H1 (cell line): ENCODE data around the gene SNAPIN.

Experiments used
- FOSL1 ChIP-seq: IDR thresholded peaks from 2 replicates; pipeline ENCODE4 v1.6.1; 2011; ENCODE audit warnings: mild to moderate bottlenecking, low read depth, low read length, moderate library complexity; ENCODE audit not compliant: insufficient read depth
- JUN ChIP-seq: IDR thresholded peaks from 2 replicates; pipeline ENCODE4 v1.6.1; 2011; ENCODE audit warnings: low read depth, mild to moderate bottlenecking, improper control_type of control experiment, low read length
- KDM1A ChIP-seq: fragments of 200-600, 300-600 bp; sonication (generic); IDR thresholded peaks from 2 replicates; pipeline ENCODE4 v1.7.1; 2016; ENCODE audit warnings: mild to moderate bottlenecking, low read length, borderline replicate concordance
- NRF1 ChIP-seq: IDR thresholded peaks from 2 replicates; pipeline ENCODE4 v1.6.1; 2011; ENCODE audit warnings: mild to moderate bottlenecking, low read depth, low read length, improper control_type of control experiment
- POLR2A ChIP-seq, 2 experiments: IDR thresholded peaks; 1 replicate in 1 of 2; 2 replicates in 1 of 2; pipeline ENCODE4 v1.6.1; 2011; ENCODE audit warnings: low read depth in 2 of 2, low read length in 2 of 2, mild to moderate bottlenecking in 2 of 2; ENCODE audit errors: control extremely low read depth in 1 of 2
- POLR2AphosphoS5 ChIP-seq: IDR thresholded peaks from 2 replicates; pipeline ENCODE4 v1.6.1; 2011; ENCODE audit warnings: low read depth, low read length
- RFX5 ChIP-seq: IDR thresholded peaks from 2 replicates; pipeline ENCODE4 v1.6.1; 2011; ENCODE audit warnings: low read depth, low read length, improper control_type of control experiment, borderline replicate concordance
- SIN3A ChIP-seq, 2 experiments: IDR thresholded peaks in 1 of 2; conservative IDR thresholded peaks in 1 of 2; 2 replicates each; pipeline ENCODE4 v1.6.1; 2011 to 2012; ENCODE audit warnings: low read length in 2 of 2, improper control_type of control experiment in 1 of 2, low read depth in 1 of 2, mild to moderate bottlenecking in 1 of 2
- TAF1 ChIP-seq: IDR thresholded peaks from 2 replicates; pipeline ENCODE4 v1.6.1; 2011; ENCODE audit warnings: mild to moderate bottlenecking, low read depth, low read length
- TCF12 ChIP-seq: IDR thresholded peaks from 2 replicates; pipeline ENCODE4 v1.6.1; 2011; ENCODE audit warnings: low read depth, mild to moderate bottlenecking, low read length
- TEAD4 ChIP-seq: IDR thresholded peaks from 2 replicates; pipeline ENCODE4 v1.6.1; 2012; ENCODE audit warnings: low read depth, low read length, inconsistent platforms, mixed read lengths
- TF ChIP-seq, protein P1 (sequence below), 3 experiments: IDR thresholded peaks; 1 replicate in 2 of 3; 2 replicates in 1 of 3; pipeline versions ENCODE4 v1.5.1 to v1.6.1; 2011; ENCODE audit warnings: low read length in 3 of 3, mild to moderate bottlenecking in 3 of 3, inconsistent platforms in 2 of 3, low read depth in 1 of 3, moderate library complexity in 1 of 3; ENCODE audit not compliant: insufficient read depth in 1 of 3; ENCODE audit errors: control extremely low read depth in 1 of 3
- TF ChIP-seq, protein P2 (sequence below): IDR thresholded peaks from 2 replicates; pipeline ENCODE4 v1.6.1; 2012; ENCODE audit warnings: low read length, inconsistent platforms

- TF ChIP-seq, protein P1, sequence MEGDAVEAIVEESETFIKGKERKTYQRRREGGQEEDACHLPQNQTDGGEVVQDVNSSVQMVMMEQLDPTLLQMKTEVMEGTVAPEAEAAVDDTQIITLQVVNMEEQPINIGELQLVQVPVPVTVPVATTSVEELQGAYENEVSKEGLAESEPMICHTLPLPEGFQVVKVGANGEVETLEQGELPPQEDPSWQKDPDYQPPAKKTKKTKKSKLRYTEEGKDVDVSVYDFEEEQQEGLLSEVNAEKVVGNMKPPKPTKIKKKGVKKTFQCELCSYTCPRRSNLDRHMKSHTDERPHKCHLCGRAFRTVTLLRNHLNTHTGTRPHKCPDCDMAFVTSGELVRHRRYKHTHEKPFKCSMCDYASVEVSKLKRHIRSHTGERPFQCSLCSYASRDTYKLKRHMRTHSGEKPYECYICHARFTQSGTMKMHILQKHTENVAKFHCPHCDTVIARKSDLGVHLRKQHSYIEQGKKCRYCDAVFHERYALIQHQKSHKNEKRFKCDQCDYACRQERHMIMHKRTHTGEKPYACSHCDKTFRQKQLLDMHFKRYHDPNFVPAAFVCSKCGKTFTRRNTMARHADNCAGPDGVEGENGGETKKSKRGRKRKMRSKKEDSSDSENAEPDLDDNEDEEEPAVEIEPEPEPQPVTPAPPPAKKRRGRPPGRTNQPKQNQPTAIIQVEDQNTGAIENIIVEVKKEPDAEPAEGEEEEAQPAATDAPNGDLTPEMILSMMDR (IDR thresholded peaks at IDR 0.05; ENCODE audit: control extremely low read depth in 1 of 3, insufficient read depth in 1 of 3, low read depth in 1 of 3, low read length in 3 of 3) = no peak
- TF ChIP-seq SIN3A (conservative IDR thresholded peaks at IDR 0.05 in 1 of 2, IDR thresholded peaks at IDR 0.05 in 1 of 2; ENCODE audit: low read depth in 1 of 2, low read length in 2 of 2) = no peak
- TF ChIP-seq TEAD4 = no peak
- TF ChIP-seq POLR2AphosphoS5 = no peak
- no peak for TF ChIP-seq TAF1
- no peak for TF ChIP-seq NRF1
- TF ChIP-seq TCF12 = no peak
- TF ChIP-seq KDM1A = no peak
- no peak for TF ChIP-seq POLR2A (IDR thresholded peaks at IDR 0.05; ENCODE audit: control extremely low read depth in 1 of 2, low read depth in 2 of 2, low read length in 2 of 2)
- TF ChIP-seq, protein P2, sequence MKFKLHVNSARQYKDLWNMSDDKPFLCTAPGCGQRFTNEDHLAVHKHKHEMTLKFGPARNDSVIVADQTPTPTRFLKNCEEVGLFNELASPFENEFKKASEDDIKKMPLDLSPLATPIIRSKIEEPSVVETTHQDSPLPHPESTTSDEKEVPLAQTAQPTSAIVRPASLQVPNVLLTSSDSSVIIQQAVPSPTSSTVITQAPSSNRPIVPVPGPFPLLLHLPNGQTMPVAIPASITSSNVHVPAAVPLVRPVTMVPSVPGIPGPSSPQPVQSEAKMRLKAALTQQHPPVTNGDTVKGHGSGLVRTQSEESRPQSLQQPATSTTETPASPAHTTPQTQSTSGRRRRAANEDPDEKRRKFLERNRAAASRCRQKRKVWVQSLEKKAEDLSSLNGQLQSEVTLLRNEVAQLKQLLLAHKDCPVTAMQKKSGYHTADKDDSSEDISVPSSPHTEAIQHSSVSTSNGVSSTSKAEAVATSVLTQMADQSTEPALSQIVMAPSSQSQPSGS = no peak
- TF ChIP-seq JUN = no peak
- TF ChIP-seq RFX5 = no peak
- no peak for TF ChIP-seq FOSL1
Observed at GRCh38 chr1:153655333-153655732, 3.2 kb upstream of the SNAPIN start.
